Activated CD4-positive, alpha-beta T cell treated with anti-CD3 and anti-CD28 coated beads, Interleukin-2, amount 50 U/mL, for 48 hours (primary cell): ENCODE measurements around the gene LBHD2.

Experiments used
- DNase-seq, 2 experiments: peaks; one replicate each; pipeline ENCODE4 v3.0.0-alpha.2; 2020

The LBHD2 gene

GRCh38 chr14:103091883-103092222, 7.8 kb downstream of the LBHD2 start:
- DNase-seq, result no peak

- no peak for DNase-seq
Measured at GRCh38 chr14:103093856-103094405, 9.9 kb downstream of the LBHD2 start.

GRCh38 chr14:103094406-103095209, 10.6 kb downstream of the LBHD2 start, which contains the start of gene EXOC3L4:
EXOC3L4 (plus strand) TSS chr14:103094725; CDS start chr14:103100220, 5,495 bp downstream.
- no peak for DNase-seq

- no peak for DNase-seq
Measured at GRCh38 chr14:103095210-103095778, 11.3 kb downstream of the LBHD2 start.

GRCh38 chr14:103096387-103096786, 12.4 kb downstream of the LBHD2 start:
- DNase-seq, result no peak

GRCh38 chr14:103097244-103097993, 13.4 kb downstream of the LBHD2 start:
- DNase-seq, result no peak

GRCh38 chr14:103097994-103098957, 14.3 kb downstream of the LBHD2 start:
- no peak for DNase-seq

- no peak for DNase-seq
Measured at GRCh38 chr14:103099081-103099732, 15.2 kb downstream of the LBHD2 start.

- no peak for DNase-seq
Measured at GRCh38 chr14:103099733-103100280, 15.8 kb downstream of the LBHD2 start.

GRCh38 chr14:103100281-103101121, 16.5 kb downstream of the LBHD2 start:
- no peak for DNase-seq

GRCh38 chr14:103101257-103101962, 17.4 kb downstream of the LBHD2 start:
- no peak for DNase-seq

GRCh38 chr14:103101963-103102688, 18.1 kb downstream of the LBHD2 start:
- DNase-seq, result no peak

GRCh38 chr14:103102689-103103260, 18.8 kb downstream of the LBHD2 start:
- no peak for DNase-seq

GRCh38 chr14:103103461-103104388, 19.7 kb downstream of the LBHD2 start:
- peak; percentile 19 to 23 for DNase-seq

GRCh38 chr14:103104389-103104653, 20.3 kb downstream of the LBHD2 start:
- DNase-seq, result no peak

GRCh38 chr14:103104654-103105452, 20.8 kb downstream of the LBHD2 start:
- DNase-seq, result peak; percentile 72 to 73
